HG02798 (cell line): Measurements from ENCODE around the gene TIMM22.

Experiments used
- ATAC-seq: cut with Tn5 transposase; IDR thresholded peaks from one replicate; pipeline ENCODE4 v1.9.1; 2021; ENCODE audit warnings: mild to moderate bottlenecking; ENCODE audit not compliant: unreplicated experiment, poor library complexity

The TIMM22 gene

GRCh38 chr17:1012823-1013728 lies 16.1 kb downstream of the TIMM22 start:
- no peak for ATAC-seq

GRCh38 chr17:1013729-1014090 lies 16.8 kb downstream of the TIMM22 start:
- ATAC-seq, result no peak

GRCh38 chr17:1018547-1018946 lies 21.6 kb downstream of the TIMM22 start:
- ATAC-seq, result no peak

- ATAC-seq, result no peak
These were observed 22.5 kb downstream of the TIMM22 start for GRCh38 chr17:1019451-1019850.

- no peak for ATAC-seq
These were observed 24.2 kb downstream of the TIMM22 start for GRCh38 chr17:1021147-1021546.

GRCh38 chr17:1022278-1023024 lies 25.5 kb downstream of the TIMM22 start:
- no peak for ATAC-seq

- ATAC-seq, result no peak
These were observed 27.1 kb downstream of the TIMM22 start for GRCh38 chr17:1024076-1024475.

- ATAC-seq, result no peak
These were observed 29.0 kb downstream of the TIMM22 start for GRCh38 chr17:1025733-1026598.

- ATAC-seq, result no peak
These were observed 29.7 kb downstream of the TIMM22 start for GRCh38 chr17:1026599-1026975.

GRCh38 chr17:1027044-1027443 lies 30.1 kb downstream of the TIMM22 start:
- no peak for ATAC-seq

GRCh38 chr17:1029196-1029921 lies 32.4 kb downstream of the TIMM22 start:
- ATAC-seq, result no peak

- ATAC-seq, result no peak
These were observed 33.2 kb downstream of the TIMM22 start for GRCh38 chr17:1029922-1030644.

GRCh38 chr17:1030684-1031532 lies 34.0 kb downstream of the TIMM22 start:
- ATAC-seq, result no peak

GRCh38 chr17:1031711-1032110 lies 34.8 kb downstream of the TIMM22 start:
- no peak for ATAC-seq

- no peak for ATAC-seq
These were observed 35.5 kb downstream of the TIMM22 start for GRCh38 chr17:1032391-1032790.

- ATAC-seq, result no peak
These were observed 36.6 kb downstream of the TIMM22 start for GRCh38 chr17:1033503-1033902.

- ATAC-seq, result no peak
These were observed 37.8 kb downstream of the TIMM22 start for GRCh38 chr17:1034652-1035210.

- ATAC-seq, result no peak
These were observed 38.7 kb downstream of the TIMM22 start for GRCh38 chr17:1035546-1036170.
